Stimulated activated CD4-positive, alpha-beta T cell treated with anti-CD3 and anti-CD28 coated beads, Interleukin-2, amount 100 ng/mL, for 24 hours (primary cell): ENCODE results near the gene COQ8B.

ENCODE experiments used
- DNase-seq, 2 donors: peaks; one replicate each; pipeline ENCODE4 v3.0.0-alpha.2; 2020

The COQ8B gene

GRCh38 chr19:40717325-40717879 lies 716 bp upstream of the COQ8B start:
- no peak for DNase-seq

- DNase-seq: peak; percentile 67 to 76
Observed at GRCh38 chr19:40716031-40716481, 630 bp downstream of the COQ8B start.

- DNase-seq: peak; percentile 94
Observed at GRCh38 chr19:40714441-40715299, 2.0 kb downstream of the COQ8B start.

- no peak for DNase-seq
Observed at GRCh38 chr19:40713939-40714338, 2.7 kb downstream of the COQ8B start.

GRCh38 chr19:40709817-40710216 lies 6.9 kb downstream of the COQ8B start:
- no peak for DNase-seq

GRCh38 chr19:40707615-40708014 lies 9.1 kb downstream of the COQ8B start:
- no peak for DNase-seq

- no peak for DNase-seq
Observed at GRCh38 chr19:40705950-40706619, 10.6 kb downstream of the COQ8B start.

GRCh38 chr19:40705362-40705651 lies 11.4 kb downstream of the COQ8B start:
- DNase-seq: no peak

- DNase-seq: no peak
Observed at GRCh38 chr19:40704491-40705361, 12.0 kb downstream of the COQ8B start.

GRCh38 chr19:40703029-40703755 lies 13.5 kb downstream of the COQ8B start:
- DNase-seq: no peak

- DNase-seq: no peak
Observed at GRCh38 chr19:40702337-40703012, 14.2 kb downstream of the COQ8B start.

- DNase-seq: no peak
Observed at GRCh38 chr19:40701758-40702157, 14.9 kb downstream of the COQ8B start.

- no peak for DNase-seq
Observed at GRCh38 chr19:40700083-40700482, 16.6 kb downstream of the COQ8B start.

- no peak for DNase-seq
Observed at GRCh38 chr19:40697007-40697406, 19.7 kb downstream of the COQ8B start.

GRCh38 chr19:40695881-40696280 lies 20.8 kb downstream of the COQ8B start:
- DNase-seq: no peak

GRCh38 chr19:40693896-40694295 lies 22.8 kb downstream of the COQ8B start:
- no peak for DNase-seq

- no peak for DNase-seq
Observed at GRCh38 chr19:40693150-40693788, 23.4 kb downstream of the COQ8B start.

GRCh38 chr19:40692212-40692551 lies 24.5 kb downstream of the COQ8B start:
- no peak for DNase-seq

- peak; percentile 20 to 26 for DNase-seq
Observed at GRCh38 chr19:40691421-40692211, 25.1 kb downstream of the COQ8B start.

- DNase-seq: peak; percentile 90 to 92
Observed at GRCh38 chr19:40690693-40691420, 25.8 kb downstream of the COQ8B start.
